OCI-LY1 (cell line): ENCODE data around the gene ZFYVE21.

ENCODE experiments used
- H2AFZ ChIP-seq: fragments of 200-600 bp; sonication (generic), shearing (Covaris generic); 2 replicates; pipeline ENCODE4 v1.6.0; 2014; ENCODE audit warnings: antibody characterized with exemption, mild to moderate bottlenecking, low read length
- H3F3A ChIP-seq: fragments of 200-600 bp; sonication (generic), shearing (Covaris generic); 2 replicates; pipeline ENCODE4 v1.6.0; 2014; ENCODE audit warnings: mild to moderate bottlenecking, antibody characterized with exemption, low read length, moderate library complexity; ENCODE audit not compliant: insufficient read depth
- H3K27ac ChIP-seq: fragments of 200-600 bp; sonication (generic); 2 replicates; pipeline ENCODE4 v1.5.1; 2014; ENCODE audit warnings: low read length, mixed run types, mild to moderate bottlenecking, low read depth; ENCODE audit not compliant: poor library complexity, severe bottlenecking
- H3K27me3 ChIP-seq: fragments of 200-600 bp; sonication (generic); 2 replicates; pipeline ENCODE4 v1.6.0; 2014; ENCODE audit warnings: antibody characterized with exemption, mild to moderate bottlenecking, low read length, moderate library complexity; ENCODE audit not compliant: insufficient read depth
- H3K36me3 ChIP-seq: fragments of 200-600 bp; sonication (generic); 2 replicates; pipeline ENCODE4 v1.6.1; 2014; ENCODE audit warnings: mild to moderate bottlenecking, antibody characterized with exemption, low read length, moderate library complexity, mixed read lengths; ENCODE audit not compliant: insufficient read depth
- H3K4me1 ChIP-seq: fragments of 200-600 bp; sonication (generic); 2 replicates; pipeline ENCODE4 v1.5.1; 2014; ENCODE audit warnings: mild to moderate bottlenecking, low read length, moderate library complexity; ENCODE audit not compliant: insufficient read depth, severe bottlenecking
- H3K4me2 ChIP-seq: fragments of 200-600 bp; sonication (generic), shearing (Covaris generic); 2 replicates; pipeline ENCODE4 v1.6.1; 2014; ENCODE audit warnings: low read length
- H3K4me3 ChIP-seq: fragments of 200-600 bp; sonication (generic); 2 replicates; pipeline ENCODE4 v1.5.1; 2014; ENCODE audit warnings: low read length, low read depth, mild to moderate bottlenecking, mixed read lengths; ENCODE audit not compliant: poor library complexity, severe bottlenecking
- H3K79me2 ChIP-seq: fragments of 200-600 bp; shearing (Covaris generic); 2 replicates; pipeline ENCODE4 v1.6.1; 2016; ENCODE audit warnings: mixed run types, low read length, mixed read lengths; ENCODE audit not compliant: insufficient read depth
- H3K9ac ChIP-seq: fragments of 200-600 bp; sonication (generic), shearing (Covaris generic); 2 replicates; pipeline ENCODE4 v1.6.1; 2014; ENCODE audit warnings: mild to moderate bottlenecking, low read length, mixed read lengths
- H3K9me2 ChIP-seq: fragments of 200-600 bp; sonication (generic), shearing (Covaris generic); 2 replicates; pipeline ENCODE4 v1.6.1; 2014; ENCODE audit warnings: low read depth, mild to moderate bottlenecking, low read length, mixed read lengths
- H3K9me3 ChIP-seq: fragments of 200-600 bp; shearing (Covaris generic); 2 replicates; pipeline ENCODE4 v1.6.1; 2014; ENCODE audit warnings: low read length, mixed read lengths
- H4K20me1 ChIP-seq: fragments of 200-600 bp; sonication (generic), shearing (Covaris generic); 2 replicates; pipeline ENCODE4 v1.6.0; 2016; ENCODE audit warnings: mild to moderate bottlenecking, low read length; ENCODE audit not compliant: insufficient read depth
- EZH2 ChIP-seq: fragments of 200-600 bp; sonication (generic), shearing (Covaris generic); IDR thresholded peaks from 2 replicates; pipeline ENCODE4 v1.8.0; 2017; ENCODE audit warnings: borderline replicate concordance, mixed run types, mild to moderate bottlenecking, antibody characterized with exemption, low read length, moderate library complexity, mixed read lengths
- TF ChIP-seq, protein P1 (sequence below): fragments of 200-600 bp; sonication (generic), shearing (Covaris generic); IDR thresholded peaks from 2 replicates; pipeline ENCODE4 v1.5.1; 2017; ENCODE audit warnings: mild to moderate bottlenecking, antibody characterized with exemption, low read length, moderate library complexity, mixed read lengths

Gene ZFYVE21

DNA sequence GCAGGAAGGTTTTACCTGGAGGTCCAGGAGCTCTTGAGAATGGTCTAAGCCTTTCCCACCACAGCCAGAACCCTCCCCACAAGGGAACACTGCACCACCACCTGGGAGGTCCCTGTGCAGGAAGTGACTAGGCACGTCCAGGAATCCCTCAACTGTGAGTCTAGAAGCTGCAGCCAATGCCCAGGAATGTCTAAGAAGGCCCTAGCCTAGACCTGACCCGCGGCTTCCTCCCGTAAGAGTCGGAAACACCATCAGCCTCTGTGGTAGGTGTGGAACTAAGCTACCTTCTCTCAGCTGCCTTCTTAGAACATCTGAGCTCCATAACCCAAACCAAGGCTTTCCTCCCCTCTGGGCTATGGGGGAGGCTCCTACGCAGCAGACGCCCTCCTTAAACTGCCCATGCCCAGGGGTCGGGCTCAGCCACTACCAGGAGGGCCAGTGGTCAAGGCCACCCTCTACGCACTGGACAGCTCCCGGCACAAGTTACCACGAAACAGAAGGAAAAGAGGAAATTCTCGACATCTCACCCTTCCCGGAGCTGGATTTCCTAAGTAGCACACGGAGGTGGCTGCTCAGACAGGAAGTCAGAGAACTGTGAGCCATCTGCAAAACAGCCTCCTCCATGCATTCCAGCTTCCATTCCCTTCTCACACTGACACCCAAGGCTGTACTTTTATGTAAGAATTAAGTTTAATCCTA, 25.5 kb downstream of the ZFYVE21 start:
- peaks cover 8% of the 10 kb centered on the region for H3K4me1 ChIP-seq
- H3K27ac ChIP-seq, result no peak overlapping the region
- no peaks in the 10 kb centered on the region for H3K9me2 ChIP-seq
- H4K20me1 ChIP-seq, result no peaks in the 10 kb centered on the region
- H3K4me3 ChIP-seq, result no peak overlapping the region
- no peak overlapping the region for H3K4me2 ChIP-seq
- no peak overlapping the region for H2AFZ ChIP-seq
- peaks cover 28% of the 10 kb centered on the region; the same call in 1 of the 2 replicates for H3K36me3 ChIP-seq
- no peaks in the 10 kb centered on the region for H3K27me3 ChIP-seq
- no peaks in the 10 kb centered on the region for H3F3A ChIP-seq
- H3K9me3 ChIP-seq, result no peaks in the 10 kb centered on the region
- no peaks in the 10 kb centered on the region for H3K79me2 ChIP-seq
- H3K9ac ChIP-seq, result no peak overlapping the region
- no peak for TF ChIP-seq EZH2
- TF ChIP-seq, protein P1, sequence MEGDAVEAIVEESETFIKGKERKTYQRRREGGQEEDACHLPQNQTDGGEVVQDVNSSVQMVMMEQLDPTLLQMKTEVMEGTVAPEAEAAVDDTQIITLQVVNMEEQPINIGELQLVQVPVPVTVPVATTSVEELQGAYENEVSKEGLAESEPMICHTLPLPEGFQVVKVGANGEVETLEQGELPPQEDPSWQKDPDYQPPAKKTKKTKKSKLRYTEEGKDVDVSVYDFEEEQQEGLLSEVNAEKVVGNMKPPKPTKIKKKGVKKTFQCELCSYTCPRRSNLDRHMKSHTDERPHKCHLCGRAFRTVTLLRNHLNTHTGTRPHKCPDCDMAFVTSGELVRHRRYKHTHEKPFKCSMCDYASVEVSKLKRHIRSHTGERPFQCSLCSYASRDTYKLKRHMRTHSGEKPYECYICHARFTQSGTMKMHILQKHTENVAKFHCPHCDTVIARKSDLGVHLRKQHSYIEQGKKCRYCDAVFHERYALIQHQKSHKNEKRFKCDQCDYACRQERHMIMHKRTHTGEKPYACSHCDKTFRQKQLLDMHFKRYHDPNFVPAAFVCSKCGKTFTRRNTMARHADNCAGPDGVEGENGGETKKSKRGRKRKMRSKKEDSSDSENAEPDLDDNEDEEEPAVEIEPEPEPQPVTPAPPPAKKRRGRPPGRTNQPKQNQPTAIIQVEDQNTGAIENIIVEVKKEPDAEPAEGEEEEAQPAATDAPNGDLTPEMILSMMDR, result no peak

DNA sequence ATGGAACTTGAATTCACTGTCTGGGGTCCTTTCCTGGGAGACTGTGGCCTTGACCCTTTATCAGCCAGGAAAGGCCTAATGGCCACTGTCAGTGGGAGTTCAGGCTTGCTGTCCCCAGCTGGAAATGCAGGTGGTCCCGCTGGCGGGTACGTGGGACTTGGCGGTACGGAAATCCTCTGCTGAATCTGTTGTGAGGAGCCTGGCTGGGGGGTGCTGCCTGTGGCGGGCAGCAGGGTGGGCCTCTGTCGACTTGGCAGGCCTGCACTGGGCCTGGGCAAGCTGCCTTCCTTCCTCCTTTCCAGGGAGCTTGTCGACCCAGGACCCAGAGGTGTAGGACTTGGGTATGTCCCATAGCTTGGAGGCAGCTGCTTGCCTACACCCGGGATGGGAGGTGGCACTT, 26.3 kb downstream of the ZFYVE21 start:
- TF ChIP-seq, protein P1, result no peak
- no peak for TF ChIP-seq EZH2
- Histone ChIP-seq H3K4me1 (peaks cover 8% of the 10 kb centered on the region), H3K79me2 (no peaks in the 10 kb centered on the region), H2AFZ (no peak overlapping the region), H3K27ac (no peak overlapping the region), H3K9ac (no peak overlapping the region), H3K27me3 (no peaks in the 10 kb centered on the region), H3K9me2 (no peaks in the 10 kb centered on the region), H3K4me2 (no peak overlapping the region), H3K9me3 (no peaks in the 10 kb centered on the region), H3K4me3 (no peak overlapping the region), H3K36me3 (peaks cover 27% of the 10 kb centered on the region; the same call in 1 of the 2 replicates), H4K20me1 (no peaks in the 10 kb centered on the region), H3F3A (no peaks in the 10 kb centered on the region)

DNA sequence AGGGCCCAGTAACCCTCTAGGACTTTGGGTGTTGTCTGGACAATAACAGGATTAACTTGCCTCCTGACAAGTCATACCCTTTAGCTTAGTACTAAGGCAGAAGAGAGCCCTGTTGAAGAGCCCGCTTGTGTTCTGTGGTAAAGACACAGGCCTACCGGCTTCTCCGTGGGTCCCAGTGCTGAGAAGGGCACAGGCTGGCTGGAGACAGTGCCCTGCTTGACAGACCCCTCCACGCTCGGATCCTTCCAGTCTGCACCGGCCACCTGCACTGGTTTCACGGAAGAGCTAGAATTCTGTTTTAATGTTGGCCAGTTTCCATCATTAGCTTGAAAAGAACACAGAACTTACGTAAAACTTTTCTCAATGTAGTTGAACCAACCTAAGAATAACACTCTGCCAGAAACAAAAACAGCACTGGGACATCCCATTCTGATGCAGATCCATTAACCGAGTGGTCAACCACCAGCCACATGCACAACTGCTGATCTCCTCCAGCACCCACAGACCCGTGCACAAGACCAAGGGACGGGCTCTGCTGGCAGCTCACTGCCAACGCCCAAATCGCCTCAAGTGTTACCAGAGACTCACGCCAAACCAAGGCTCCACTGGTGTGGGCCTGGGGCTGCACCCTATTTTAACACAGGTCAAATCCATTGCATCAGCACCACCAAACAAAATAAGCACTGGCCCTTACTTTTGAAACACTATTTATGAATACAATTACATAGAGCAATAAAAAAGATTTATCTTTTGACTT, 27.1 kb downstream of the ZFYVE21 start:
- Histone ChIP-seq H3K79me2 (no peaks in the 10 kb centered on the region), H3K27ac (no peak overlapping the region), H3K4me3 (no peak overlapping the region), H4K20me1 (no peaks in the 10 kb centered on the region), H3K9me3 (no peaks in the 10 kb centered on the region), H3K27me3 (no peaks in the 10 kb centered on the region), H3K4me1 (peaks cover 8% of the 10 kb centered on the region), H3K4me2 (no peak overlapping the region), H2AFZ (no peak overlapping the region), H3K9me2 (no peaks in the 10 kb centered on the region), H3K36me3 (peaks cover 22% of the 10 kb centered on the region; the same call in 1 of the 2 replicates), H3K9ac (no peak overlapping the region), H3F3A (no peaks in the 10 kb centered on the region)
- no peak for TF ChIP-seq EZH2
- TF ChIP-seq, protein P1, result no peak
